ENCODE results near the gene TNP2.

Gene TNP2

DNA sequence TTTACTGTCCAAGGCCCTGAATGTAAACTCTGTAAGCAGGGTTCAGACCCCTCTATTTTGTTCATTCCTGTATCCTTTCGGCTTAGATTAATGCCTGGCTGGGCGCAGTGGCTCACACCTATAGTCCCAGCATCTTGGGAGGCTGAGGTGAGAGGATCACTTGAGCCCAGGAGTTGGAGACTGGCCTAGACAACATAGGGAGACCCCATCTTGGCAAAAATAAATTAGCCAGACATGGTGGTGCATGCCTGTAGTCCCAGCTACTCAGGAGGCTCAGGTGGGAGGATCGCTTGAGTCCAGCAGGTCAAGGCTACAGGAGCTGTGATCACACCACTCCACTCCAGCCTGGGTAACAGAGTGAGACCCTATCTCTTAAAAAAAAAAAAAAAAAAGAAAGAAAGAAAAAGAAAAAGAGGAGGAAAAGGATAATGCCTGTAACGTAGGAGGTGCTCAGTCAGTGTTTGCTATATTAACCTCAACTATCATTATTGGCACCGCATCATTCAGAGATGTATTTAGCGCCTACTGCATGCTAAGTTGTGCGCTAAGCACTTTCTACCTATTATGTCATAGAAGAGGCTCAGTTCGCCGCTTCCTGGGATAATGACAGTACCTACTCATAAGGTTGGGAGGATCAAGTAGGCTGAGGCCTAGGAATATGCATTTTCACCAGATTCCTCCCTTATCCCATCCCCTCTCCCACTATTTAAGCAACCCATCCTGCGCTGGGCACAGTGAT is 18.2 kb downstream of the TNP2 start:
- TF ChIP-seq GATA2 (IDR thresholded peaks at IDR 0.05; ENCODE audit: low read depth, low read length) (no peak), GATA3 (IDR thresholded peaks at IDR 0.05; ENCODE audit: low read depth, low read length) (no peak)

DNA sequence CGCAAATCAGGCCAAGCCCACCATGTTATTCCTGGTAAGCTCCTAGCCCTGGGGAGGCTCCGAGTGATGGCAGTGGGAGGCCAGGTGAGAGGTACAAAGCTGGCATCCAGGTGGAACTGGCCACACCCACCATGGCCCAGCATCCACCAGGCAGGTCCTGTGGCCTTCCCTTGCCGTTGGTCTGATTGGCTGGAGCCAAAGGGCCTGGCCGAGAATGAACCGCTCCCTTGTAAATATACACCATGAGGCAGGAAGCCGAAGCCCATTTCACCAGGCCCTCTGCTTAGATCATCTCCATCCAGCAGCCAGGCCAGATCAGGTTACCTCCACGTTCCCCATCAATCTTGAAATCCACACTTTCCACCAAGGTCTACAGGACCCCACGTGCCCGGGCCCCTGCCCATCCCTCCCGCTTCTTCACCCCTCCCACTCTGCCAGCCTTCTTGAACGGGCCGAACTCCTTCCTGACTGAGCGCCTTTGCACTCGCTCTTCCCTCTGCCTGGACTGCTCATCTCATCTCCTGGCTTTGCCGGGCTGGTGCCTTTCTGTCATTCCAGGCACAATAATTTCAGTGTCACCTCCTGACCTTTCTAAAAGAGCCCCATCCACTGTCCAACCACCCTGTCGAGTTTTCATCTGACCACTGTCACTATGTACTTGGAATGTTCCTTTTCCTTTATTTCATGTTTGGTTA is 18.9 kb downstream of the TNP2 start:
- TF ChIP-seq GATA2 (IDR thresholded peaks at IDR 0.05; ENCODE audit: low read depth, low read length), result no peak
- no peak for TF ChIP-seq GATA3 (IDR thresholded peaks at IDR 0.05; ENCODE audit: low read depth, low read length)

DNA sequence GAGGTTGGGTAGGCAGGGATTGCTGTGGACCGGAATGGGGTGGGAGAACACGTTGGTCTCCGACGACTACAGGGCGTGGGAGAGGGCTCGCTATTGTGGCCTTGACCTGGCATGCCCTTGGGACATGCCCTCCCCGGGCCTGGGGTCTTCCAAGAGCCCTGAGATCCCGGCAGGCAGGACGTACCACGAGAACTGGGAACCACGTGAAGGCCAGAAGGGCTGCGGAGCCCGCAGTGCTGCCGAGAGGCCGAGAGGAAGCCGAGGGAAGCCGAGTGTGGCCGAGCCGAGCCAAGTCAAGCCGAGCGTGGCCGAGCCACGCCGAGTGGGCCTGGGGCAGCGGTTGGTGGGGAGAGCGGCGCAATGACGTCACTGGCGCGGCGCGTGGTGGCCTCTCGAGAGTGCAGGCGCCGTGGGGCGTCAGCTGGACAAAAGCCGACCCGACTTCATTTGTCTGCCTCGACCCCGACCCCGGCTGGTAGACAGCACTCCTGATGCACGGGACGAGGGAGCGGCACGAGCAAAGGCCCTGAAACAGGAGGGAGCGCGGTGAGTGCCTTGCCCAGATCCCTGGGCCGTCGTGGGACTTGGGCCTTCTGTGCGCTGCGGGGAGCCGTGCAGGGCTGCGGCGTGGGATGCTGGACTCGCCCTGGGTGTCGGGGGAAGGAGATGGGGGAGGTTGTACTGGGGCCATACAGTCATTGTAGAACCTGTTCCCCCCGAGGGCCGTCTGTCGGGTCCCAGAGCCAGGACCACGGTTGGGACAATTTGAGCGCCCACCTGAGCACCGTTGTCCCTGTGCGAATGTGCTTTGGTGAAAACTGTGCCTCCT is 19.7 kb downstream of the TNP2 start:
- no peak for TF ChIP-seq GATA2 (IDR thresholded peaks at IDR 0.05; ENCODE audit: low read depth, low read length)
- TF ChIP-seq GATA3 (IDR thresholded peaks at IDR 0.05; ENCODE audit: low read depth, low read length), result no peak

DNA sequence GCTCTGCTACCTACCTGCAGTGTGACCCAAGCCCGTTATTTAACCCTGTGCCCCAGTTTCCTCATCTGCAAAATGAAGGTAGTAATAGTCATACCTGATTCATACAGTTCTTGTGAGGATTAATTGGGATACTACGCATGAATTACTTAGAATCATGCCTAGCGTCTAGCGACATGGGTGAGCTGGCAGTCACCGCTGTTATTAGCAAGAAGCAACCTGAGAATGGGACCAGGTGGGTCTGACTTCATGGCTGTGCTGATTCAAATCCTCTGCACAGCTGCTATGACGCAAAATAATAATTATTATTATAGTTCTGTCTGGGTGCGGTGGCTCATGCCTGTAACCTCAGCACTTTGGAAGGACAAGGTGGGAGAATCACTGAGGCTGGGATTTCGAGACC is 21.0 kb downstream of the TNP2 start:
- TF ChIP-seq GATA2 (IDR thresholded peaks at IDR 0.05; ENCODE audit: low read depth, low read length) (no peak), GATA3 (IDR thresholded peaks at IDR 0.05; ENCODE audit: low read depth, low read length) (no peak)

DNA sequence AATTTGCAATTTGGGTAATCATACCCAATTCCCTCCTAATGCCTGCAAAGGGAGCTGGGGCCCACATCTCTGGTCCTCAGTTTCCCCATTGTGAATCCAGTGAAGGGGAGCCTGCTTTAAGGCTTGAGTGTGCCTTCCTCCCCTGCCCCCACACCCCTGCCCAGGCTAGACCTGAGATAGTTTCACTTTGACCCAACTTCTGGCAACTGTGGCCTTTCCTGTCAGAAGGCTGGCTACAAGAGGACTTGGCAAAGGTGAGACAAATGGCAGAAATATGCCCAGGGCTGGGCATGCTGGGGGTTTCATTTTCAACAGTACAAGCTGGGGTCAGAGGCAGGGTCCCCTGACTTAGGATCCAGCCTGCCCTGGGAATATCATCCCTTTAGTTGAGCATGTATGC is 23.1 kb downstream of the TNP2 start:
- TF ChIP-seq GATA2 (IDR thresholded peaks at IDR 0.05; ENCODE audit: low read depth, low read length) (no peak), GATA3 (IDR thresholded peaks at IDR 0.05; ENCODE audit: low read depth, low read length) (no peak)

DNA sequence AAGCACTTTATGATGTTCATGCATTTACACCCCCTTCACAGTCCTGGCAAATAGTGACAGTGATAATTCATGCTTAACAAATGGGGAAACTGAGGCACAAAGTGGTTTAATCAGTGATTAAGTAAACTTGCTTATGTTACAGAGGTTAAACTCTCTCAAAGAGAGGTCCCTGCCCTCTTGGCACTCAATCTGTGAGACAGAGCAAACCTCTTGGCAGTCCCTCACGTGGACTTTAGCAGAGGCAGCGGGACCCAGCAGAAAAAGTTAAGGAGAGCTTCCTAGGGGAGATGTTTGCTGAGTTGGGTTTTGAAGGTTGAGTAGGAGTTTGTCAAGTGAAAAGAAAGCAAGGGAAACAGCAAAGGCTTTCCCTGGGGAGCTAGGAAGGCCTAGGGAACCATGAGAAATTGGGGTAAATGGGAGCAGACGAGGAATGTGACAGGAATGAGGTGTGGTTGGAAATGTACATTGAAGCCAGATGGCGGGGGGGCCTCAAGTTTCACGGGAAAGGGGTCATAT is 23.8 kb downstream of the TNP2 start:
- TF ChIP-seq GATA2 (IDR thresholded peaks at IDR 0.05; ENCODE audit: low read depth, low read length) (no peak), GATA3 (IDR thresholded peaks at IDR 0.05; ENCODE audit: low read depth, low read length) (no peak)

DNA sequence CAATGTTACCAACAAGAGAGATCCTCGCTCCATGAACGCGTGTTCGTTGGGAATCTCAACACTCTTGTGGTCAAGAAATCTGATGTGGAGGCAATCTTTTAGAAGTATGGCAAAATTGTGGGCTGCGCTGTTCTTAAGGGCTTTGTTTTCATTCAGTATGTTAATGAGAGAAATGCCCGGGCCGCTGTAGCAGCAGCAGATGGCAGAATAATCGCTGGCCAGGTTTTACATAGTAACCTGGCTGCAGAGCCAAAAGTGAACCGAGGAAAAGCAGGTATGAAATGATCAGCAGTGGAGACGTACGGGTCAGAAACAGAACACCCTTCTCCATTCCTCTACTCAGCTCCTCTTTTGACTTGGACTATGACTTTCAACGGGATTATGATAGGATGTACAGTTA is 26.5 kb downstream of the TNP2 start:
- TF ChIP-seq GATA2 (IDR thresholded peaks at IDR 0.05; ENCODE audit: low read depth, low read length), result no peak
- no peak for TF ChIP-seq GATA3 (IDR thresholded peaks at IDR 0.05; ENCODE audit: low read depth, low read length)

DNA sequence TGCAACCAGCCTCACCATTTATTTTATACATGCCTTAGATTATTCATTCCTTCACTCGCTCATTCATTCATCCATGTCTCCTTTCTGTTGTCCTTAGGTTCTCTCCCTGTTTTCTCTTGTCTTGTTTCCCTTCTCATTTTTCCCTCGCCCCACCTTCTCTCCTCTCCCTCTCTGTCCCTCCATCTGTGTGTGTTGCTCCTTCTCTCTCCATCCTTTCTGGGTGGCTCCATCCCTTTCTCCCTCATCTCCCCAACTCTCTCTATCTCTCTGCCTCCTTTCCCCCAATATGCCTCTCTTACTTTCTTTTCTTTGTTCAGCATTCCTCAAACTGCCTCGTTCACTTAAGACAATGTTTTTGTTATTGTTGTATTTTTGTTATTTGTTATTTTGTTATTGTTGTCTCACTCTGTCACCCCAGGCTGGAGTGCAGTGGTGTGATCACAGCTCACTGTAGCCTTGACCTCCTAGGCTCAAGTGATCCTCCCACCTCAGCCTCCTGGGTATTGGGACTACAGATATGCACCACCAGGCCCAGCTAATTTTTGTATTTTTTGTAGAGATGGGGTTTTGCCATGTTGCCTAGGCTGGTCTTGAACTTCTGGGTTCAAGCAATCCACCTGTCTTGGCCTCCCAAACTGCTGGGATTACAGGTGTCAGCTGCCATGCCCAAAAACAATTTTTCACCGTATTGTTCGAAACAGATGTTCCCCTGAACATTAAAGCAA is 27.5 kb downstream of the TNP2 start:
- no peak for TF ChIP-seq GATA2 (IDR thresholded peaks at IDR 0.05; ENCODE audit: low read depth, low read length)
- no peak for TF ChIP-seq GATA3 (IDR thresholded peaks at IDR 0.05; ENCODE audit: low read depth, low read length)

DNA sequence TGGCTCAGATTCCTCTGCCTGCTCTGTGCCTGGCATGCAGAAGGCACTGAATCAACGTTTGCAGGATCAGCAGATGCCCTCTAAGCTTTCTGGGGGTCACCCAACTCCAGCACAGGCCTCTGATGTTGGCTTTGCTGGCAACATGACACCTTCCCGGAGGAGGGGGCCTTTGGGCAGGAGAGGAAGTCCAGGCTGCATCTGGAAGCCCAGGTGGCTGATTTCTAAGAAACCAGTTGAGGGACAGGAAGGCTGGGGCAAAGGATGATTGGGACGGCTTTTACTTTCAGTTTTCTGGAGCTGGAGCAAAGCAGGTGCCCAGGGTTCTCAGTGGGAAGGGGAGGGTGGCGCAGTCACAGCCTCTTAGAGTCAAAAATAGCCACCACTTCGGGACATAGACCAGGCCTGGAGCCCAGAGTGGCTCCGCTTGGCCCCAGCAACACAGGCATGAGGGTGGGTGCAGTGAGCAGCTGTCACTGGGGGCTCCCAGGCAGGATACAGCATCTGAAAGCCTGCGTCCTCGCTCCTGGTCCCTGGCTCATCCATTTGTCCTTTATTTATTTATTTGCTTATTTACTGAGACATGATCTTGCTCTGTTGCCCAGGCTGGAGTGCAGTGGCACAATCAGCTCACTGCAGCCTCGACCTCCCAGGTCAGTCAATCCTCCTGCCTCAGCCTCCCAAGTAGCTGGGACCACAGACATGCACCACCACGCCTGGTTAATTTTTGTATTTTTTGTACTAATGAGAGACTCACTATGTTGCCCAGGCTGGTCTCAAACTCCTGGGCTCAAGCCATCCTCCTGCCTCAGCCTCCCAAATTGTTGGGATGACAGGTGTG is 28.3 kb downstream of the TNP2 start:
- TF ChIP-seq GATA3 (IDR thresholded peaks at IDR 0.05; ENCODE audit: low read depth, low read length) (no peak), GATA2 (IDR thresholded peaks at IDR 0.05; ENCODE audit: low read depth, low read length) (no peak)

DNA sequence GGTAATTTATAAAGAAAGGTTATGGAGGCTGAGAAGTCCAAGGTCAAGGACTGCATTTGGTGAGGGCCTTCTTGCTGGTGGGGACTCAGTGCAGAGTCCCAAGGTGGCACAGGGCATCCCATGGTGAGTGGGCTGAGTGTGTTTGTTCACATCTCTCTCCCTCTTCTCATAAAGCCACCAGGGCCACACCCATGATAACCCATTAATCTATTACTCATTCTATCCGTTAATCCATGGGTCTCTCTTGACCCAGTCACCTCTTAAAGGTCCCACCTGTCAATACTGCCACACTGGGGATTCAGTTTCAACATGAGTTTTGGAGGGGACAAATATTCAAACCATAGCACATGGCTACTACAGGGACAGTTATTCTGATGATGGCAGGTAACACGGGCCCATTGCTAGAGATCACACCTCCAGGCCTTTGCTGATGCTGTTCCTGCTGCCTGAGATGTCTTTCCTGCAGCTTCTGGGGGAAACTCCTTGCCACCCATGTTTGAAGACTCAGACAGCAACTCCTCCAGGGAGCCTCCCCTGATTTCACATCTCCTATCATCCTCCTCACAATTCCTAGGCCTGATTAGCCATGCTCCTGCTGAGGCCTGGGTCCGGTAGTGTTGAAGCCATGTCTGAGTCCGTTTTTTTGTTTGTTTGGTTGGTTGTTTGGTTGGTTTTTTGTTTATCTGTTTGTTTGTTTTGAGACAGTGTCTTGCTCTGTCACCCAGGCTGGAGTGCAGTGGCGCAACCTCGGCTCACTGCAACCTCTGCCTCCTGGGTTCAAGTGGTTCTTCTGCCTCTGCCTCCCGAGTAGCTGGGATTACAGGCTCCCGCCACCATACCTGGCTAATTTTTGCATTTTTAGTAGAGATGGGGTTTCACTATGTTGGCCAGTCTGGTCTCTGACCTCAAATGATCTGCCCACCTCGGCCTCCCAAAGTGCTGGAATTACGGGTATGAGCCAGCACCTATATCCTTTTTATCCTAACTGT is 29.2 kb downstream of the TNP2 start:
- TF ChIP-seq GATA2 (IDR thresholded peaks at IDR 0.05; ENCODE audit: low read depth, low read length) (no peak), GATA3 (IDR thresholded peaks at IDR 0.05; ENCODE audit: low read depth, low read length) (no peak)

DNA sequence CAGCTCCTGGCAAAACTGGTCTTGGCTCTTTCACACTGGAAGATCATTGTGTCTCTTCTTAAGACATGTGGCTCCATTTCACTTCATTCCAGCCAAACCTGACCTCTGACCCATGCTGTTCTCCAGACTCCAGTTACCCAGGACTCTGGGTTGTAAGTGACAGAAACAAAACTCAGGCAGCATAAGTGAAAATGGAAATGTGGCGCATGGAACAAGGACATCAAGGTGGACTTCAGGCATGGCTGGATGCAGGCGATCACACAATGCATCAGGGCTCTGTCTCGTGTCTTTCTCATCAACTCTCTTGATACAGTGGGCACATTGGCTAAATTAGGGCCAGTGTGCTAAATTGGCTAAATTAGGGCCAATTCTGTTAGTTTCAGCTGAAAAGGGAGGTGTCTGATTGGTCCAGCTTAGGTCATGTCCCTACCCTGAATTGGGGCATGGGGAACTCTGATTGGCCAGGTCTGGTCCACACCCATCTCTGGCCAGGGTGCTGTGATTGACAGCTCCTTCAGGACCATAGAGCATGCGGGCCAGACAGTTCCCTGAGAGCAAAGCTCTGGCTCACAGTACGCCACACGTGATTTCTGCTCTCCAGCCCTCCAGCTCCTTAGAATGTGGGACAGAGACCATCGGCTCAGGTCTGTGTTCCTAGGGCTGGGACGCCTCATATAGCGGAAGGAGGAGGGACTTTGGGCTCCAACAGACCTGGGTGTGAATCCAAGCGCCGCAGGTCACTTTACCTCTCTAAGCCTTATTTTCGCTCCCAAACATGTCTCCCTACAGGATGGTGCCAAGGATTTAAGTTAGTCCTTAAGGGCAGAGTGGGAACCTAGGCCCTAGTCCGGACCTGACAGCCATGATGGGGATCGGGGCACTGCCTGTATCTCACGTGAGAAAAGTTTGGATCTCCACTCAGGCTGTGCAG is 30.6 kb downstream of the TNP2 start:
- no peak for TF ChIP-seq GATA2 (IDR thresholded peaks at IDR 0.05; ENCODE audit: low read depth, low read length)
- TF ChIP-seq GATA3 (IDR thresholded peaks at IDR 0.05; ENCODE audit: low read depth, low read length), result no peak

Data from SH-SY5Y (cell line).